Prostate gland (tissue), 2 donors: Measurements from ENCODE around the gene ASB13.

ENCODE experiments used
- POLR2AphosphoS5 ChIP-seq: sonication (generic); formaldehyde crosslinking; IDR thresholded peaks from one replicate; pipeline ENCODE4 v1.6.1; 2017; ENCODE audit warnings: antibody characterized with exemption
- TF ChIP-seq, protein P1 (sequence below), 4 experiments: fragments of 200-600 bp in 2 of 4; fragments of 450-650 bp in 2 of 4; sonication (generic) in 2 of 4; IDR thresholded peaks; 1 replicate in 3 of 4; 2 replicates in 1 of 4; pipeline ENCODE4 v1.5.1; 2016 to 2019; ENCODE audit warnings: antibody characterized with exemption in 4 of 4, mild to moderate bottlenecking in 2 of 4, moderate library complexity in 2 of 4

DNA sequence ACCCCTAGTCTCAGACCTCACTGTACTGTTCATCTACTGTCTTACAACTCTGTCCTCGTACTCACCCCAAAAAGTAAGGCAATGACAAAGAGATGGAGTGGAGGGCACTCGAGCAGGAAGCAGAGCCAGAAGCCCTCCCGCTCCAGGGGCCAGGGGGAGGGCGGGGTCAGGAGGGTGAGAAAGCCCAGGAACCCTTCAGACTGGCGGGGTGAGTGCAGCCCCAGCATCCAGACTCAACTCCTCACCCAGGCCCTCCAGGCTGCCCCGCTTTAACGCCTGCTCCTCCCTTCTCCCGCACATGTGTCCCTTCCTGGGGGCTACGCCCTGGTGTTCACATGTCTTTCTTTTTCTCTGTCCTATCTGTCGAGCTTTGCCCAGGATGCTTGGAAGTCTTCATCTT is 75.6 kb downstream of the ASB13 start:
- TF ChIP-seq, protein P1, sequence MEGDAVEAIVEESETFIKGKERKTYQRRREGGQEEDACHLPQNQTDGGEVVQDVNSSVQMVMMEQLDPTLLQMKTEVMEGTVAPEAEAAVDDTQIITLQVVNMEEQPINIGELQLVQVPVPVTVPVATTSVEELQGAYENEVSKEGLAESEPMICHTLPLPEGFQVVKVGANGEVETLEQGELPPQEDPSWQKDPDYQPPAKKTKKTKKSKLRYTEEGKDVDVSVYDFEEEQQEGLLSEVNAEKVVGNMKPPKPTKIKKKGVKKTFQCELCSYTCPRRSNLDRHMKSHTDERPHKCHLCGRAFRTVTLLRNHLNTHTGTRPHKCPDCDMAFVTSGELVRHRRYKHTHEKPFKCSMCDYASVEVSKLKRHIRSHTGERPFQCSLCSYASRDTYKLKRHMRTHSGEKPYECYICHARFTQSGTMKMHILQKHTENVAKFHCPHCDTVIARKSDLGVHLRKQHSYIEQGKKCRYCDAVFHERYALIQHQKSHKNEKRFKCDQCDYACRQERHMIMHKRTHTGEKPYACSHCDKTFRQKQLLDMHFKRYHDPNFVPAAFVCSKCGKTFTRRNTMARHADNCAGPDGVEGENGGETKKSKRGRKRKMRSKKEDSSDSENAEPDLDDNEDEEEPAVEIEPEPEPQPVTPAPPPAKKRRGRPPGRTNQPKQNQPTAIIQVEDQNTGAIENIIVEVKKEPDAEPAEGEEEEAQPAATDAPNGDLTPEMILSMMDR (IDR thresholded peaks at IDR 0.05), result no peak
- no peak for TF ChIP-seq POLR2AphosphoS5
